ENCODE measurements around the gene MEGF6. TPM values are rescaled to one million over a fixed set of nuclear protein-coding genes. Genes with fewer than 3 reads are reported as not detected.

MEGF6 gene
- total and polyA plus RNA-seq, 11 donors, result 1.9 to 16.2 (median 5.1) TPM

DNA sequence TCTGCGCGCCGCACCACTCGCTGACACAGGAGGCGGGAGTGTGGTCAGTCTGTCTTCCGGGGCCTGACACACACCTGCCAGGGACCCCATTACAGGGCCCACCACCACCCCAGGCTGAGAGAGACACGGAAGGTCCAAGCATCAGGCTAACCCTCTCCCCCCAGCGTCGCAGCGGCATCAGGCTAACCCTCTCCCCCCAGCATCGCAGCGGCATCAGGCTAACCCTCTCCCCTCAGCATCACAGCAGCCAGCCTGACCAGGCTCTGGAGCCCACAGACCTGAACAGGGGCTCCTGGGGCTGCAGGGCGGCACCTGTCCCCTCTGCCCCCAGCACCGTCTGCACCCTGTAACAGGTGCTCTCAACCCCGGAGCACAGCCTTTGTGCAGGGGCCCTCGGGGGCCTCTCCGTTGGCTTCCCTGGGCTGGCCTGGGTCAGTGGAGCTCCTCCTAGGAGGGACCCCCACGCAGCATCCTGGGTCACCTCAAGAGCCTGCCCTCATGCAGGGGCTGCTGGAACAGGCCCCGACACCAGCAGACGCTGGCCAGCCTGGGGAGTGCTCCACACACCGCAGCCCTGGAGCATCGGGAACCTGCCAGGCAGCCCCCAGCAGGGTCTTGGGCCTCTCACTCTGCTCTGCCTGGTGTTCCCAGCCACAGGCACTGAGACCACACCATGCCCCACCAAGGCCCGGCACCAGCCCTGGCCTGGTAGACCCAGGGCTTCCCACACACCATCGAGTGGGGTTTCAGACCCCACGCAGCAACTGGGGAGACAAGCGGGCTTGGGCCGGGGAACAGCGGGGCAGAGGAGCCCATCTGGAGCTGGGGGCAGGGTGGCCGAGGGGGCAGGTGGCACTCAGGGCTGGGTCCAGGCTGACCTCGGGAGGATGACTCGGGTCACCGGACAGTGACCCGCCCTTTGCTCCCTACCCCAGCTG is 67.0 kb downstream of the MEGF6 start:
- WGBS, 4 donors, result 92 to 97% (median 96%) methylated on average over 26 to 33 of the region's 33 CpGs
- ATAC-seq, result no peak
- intact Hi-C loops (cut with DNase I), result no loop called here
- no peak overlapping the region for H3K4me3 ChIP-seq
- H3K9me3 ChIP-seq, result no peaks in the 10 kb centered on the region
- H3K4me1 ChIP-seq, result peaks cover 0 to 59% (median 28%) of the 10 kb centered on the region in 12 donors
- no peak for DNase-seq
- H3K27ac ChIP-seq, result peak overlapping the region in 1 of 12 donors; percentile 60
- peaks cover 0 to 11% (median 0%) of the 10 kb centered on the region in 9 donors for H3K27me3 ChIP-seq
- no peaks in the 10 kb centered on the region for H3K36me3 ChIP-seq
- no peak for TF ChIP-seq POLR2A (IDR thresholded peaks at IDR 0.05)
- TF ChIP-seq, protein P1, sequence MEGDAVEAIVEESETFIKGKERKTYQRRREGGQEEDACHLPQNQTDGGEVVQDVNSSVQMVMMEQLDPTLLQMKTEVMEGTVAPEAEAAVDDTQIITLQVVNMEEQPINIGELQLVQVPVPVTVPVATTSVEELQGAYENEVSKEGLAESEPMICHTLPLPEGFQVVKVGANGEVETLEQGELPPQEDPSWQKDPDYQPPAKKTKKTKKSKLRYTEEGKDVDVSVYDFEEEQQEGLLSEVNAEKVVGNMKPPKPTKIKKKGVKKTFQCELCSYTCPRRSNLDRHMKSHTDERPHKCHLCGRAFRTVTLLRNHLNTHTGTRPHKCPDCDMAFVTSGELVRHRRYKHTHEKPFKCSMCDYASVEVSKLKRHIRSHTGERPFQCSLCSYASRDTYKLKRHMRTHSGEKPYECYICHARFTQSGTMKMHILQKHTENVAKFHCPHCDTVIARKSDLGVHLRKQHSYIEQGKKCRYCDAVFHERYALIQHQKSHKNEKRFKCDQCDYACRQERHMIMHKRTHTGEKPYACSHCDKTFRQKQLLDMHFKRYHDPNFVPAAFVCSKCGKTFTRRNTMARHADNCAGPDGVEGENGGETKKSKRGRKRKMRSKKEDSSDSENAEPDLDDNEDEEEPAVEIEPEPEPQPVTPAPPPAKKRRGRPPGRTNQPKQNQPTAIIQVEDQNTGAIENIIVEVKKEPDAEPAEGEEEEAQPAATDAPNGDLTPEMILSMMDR (IDR thresholded peaks at IDR 0.05), result no peak

- no peaks in the 10 kb centered on the region for H3K9me3 ChIP-seq
- no peak for DNase-seq
- no peaks in the 10 kb centered on the region for H3K36me3 ChIP-seq
- peaks cover 0 to 58% (median 26%) of the 10 kb centered on the region in 12 donors for H3K4me1 ChIP-seq
- ATAC-seq, result peak in 3 of 4 donors; percentile 28 to 58 (median 47)
- 66 to 84% (median 78%) methylated on average over 33 to 49 of the region's 49 CpGs for WGBS, 4 donors
- intact Hi-C loops (cut with DNase I), result no loop called here
- H3K4me3 ChIP-seq, result no peak overlapping the region
- H3K27ac ChIP-seq, result peak overlapping the region in 3 of 12 donors; percentile 4 to 60 (median 28)
- peaks cover 0 to 7% (median 0%) of the 10 kb centered on the region in 9 donors for H3K27me3 ChIP-seq
- TF ChIP-seq, protein P1 (IDR thresholded peaks at IDR 0.05), result no peak
- TF ChIP-seq POLR2A (IDR thresholded peaks at IDR 0.05), result no peak
Observed at GRCh38 chr1:3543076-3544039, 68.0 kb downstream of the MEGF6 start.

DNA sequence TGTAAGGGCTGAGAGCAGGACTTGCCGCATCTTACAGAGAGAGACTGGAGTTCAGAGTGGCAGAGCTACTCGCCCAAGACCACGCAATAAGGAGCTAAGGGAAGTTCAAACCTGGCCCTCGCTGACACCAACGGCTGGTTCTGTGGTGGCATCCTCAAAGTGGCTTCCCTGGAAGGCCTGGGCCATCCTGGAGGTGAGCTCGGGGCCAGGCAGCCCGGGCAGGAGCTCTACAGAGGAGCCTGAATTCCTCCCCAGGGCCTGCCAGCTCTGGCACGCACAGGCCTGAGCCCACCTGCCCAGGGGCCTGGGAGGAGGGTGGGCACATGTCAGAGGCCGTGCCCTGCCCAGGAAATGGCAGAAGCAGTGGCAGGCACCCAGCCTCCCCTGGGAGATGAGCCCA is 68.6 kb downstream of the MEGF6 start:
- WGBS, 4 donors, result 86 to 100% (median 90%) methylated on average over 2 to 9 of the region's 9 CpGs
- ATAC-seq, result no peak
- no peaks in the 10 kb centered on the region for H3K9me3 ChIP-seq
- peaks cover 0 to 53% (median 20%) of the 10 kb centered on the region in 12 donors for H3K4me1 ChIP-seq
- intact Hi-C loops (cut with DNase I), result no loop called here
- H3K27me3 ChIP-seq, result peaks cover 0 to 3% (median 0%) of the 10 kb centered on the region in 9 donors
- TF ChIP-seq POLR2A (IDR thresholded peaks at IDR 0.05), result no peak
- TF ChIP-seq, protein P1 (IDR thresholded peaks at IDR 0.05), result no peak
- no peak for DNase-seq
- no peak overlapping the region for H3K4me3 ChIP-seq
- H3K36me3 ChIP-seq, result no peaks in the 10 kb centered on the region
- H3K27ac ChIP-seq, result peak overlapping the region in 3 of 12 donors; percentile 4 to 60 (median 48)

Data from heart left ventricle (tissue), 16 donors.